Left forelimb (tissue), 1 donor: Measurements from ENCODE around the gene RABL3.
"Not testable (repeated sequence)": the region's sequence is repeated elsewhere in the genome, so short reads cannot be mapped to it uniquely, and the experiment has no call there.

Experiments
- DNase-seq: peaks from one replicate; pipeline ENCODE4 v3.0.0-alpha.2; 2018; ENCODE audit warnings: low spot score

Gene RABL3

GRCh38 chr3:120742198-120742848, at the start of gene RABL3, which contains the start of gene GTF2E1:
RABL3 (minus strand) TSS chr3:120742516; CDS start chr3:120742507, 9 bp downstream.
GTF2E1 (plus strand) TSS chr3:120742744; CDS start chr3:120750553, 7,809 bp downstream.
- peak; percentile 97 for DNase-seq

GRCh38 chr3:120791913-120792312, 49.6 kb upstream of the RABL3 start:
- no peak for DNase-seq

- DNase-seq = no peak
Measured at GRCh38 chr3:120791010-120791409, 48.7 kb upstream of the RABL3 start.

- not testable (repeated sequence) for DNase-seq
Measured at GRCh38 chr3:120785832-120786231, 43.5 kb upstream of the RABL3 start.

- no peak for DNase-seq
Measured at GRCh38 chr3:120780977-120781376, 38.7 kb upstream of the RABL3 start.

- DNase-seq = no peak
Measured at GRCh38 chr3:120778776-120779175, 36.5 kb upstream of the RABL3 start.

GRCh38 chr3:120775411-120775810, 33.1 kb upstream of the RABL3 start:
- DNase-seq = no peak

- DNase-seq = no peak
Measured at GRCh38 chr3:120773932-120774331, 31.6 kb upstream of the RABL3 start.

GRCh38 chr3:120772081-120772480, 29.8 kb upstream of the RABL3 start:
- no peak for DNase-seq

GRCh38 chr3:120770891-120771290, 28.6 kb upstream of the RABL3 start:
- DNase-seq = no peak

- DNase-seq = no peak
Measured at GRCh38 chr3:120769436-120769835, 27.1 kb upstream of the RABL3 start.

GRCh38 chr3:120767106-120767505, 24.8 kb upstream of the RABL3 start:
- DNase-seq = no peak

GRCh38 chr3:120766576-120766975, 24.3 kb upstream of the RABL3 start:
- DNase-seq = no peak

GRCh38 chr3:120765830-120766493, 23.6 kb upstream of the RABL3 start:
- no peak for DNase-seq

- no peak for DNase-seq
Measured at GRCh38 chr3:120764206-120764605, 21.9 kb upstream of the RABL3 start.

- DNase-seq = no peak
Measured at GRCh38 chr3:120763601-120764000, 21.3 kb upstream of the RABL3 start.

- DNase-seq = no peak
Measured at GRCh38 chr3:120762615-120763014, 20.3 kb upstream of the RABL3 start.

GRCh38 chr3:120758551-120758950, 16.2 kb upstream of the RABL3 start:
- not testable (repeated sequence) for DNase-seq

- DNase-seq = no peak
Measured at GRCh38 chr3:120756061-120756460, 13.7 kb upstream of the RABL3 start.

- DNase-seq = no peak
Measured at GRCh38 chr3:120753810-120754209, 11.5 kb upstream of the RABL3 start.

- DNase-seq = no peak
Measured at GRCh38 chr3:120752865-120753264, 10.5 kb upstream of the RABL3 start.

GRCh38 chr3:120752230-120752629, 9.9 kb upstream of the RABL3 start:
- no peak for DNase-seq

- DNase-seq = no peak
Measured at GRCh38 chr3:120749843-120750242, 7.5 kb upstream of the RABL3 start.

- no peak for DNase-seq
Measured at GRCh38 chr3:120745466-120745865, 3.1 kb upstream of the RABL3 start.
